Coronary artery (tissue), 2 donors: ENCODE data around the gene DNAJB4.

Experiments used
- DNase-seq: peaks from one replicate; pipeline ENCODE4 v3.0.0-alpha.2; 2017; ENCODE audit warnings: low spot score
- H3K27ac ChIP-seq, 2 donors: fragments of 200-600 bp; sonication (generic); one replicate each; pipeline ENCODE4 v1.5.1; 2016 to 2019
- H3K4me3 ChIP-seq: fragments of 200-600 bp; sonication (generic); 2 replicates; pipeline ENCODE4 v1.5.1; 2016; ENCODE audit warnings: mild to moderate bottlenecking, moderate library complexity
- TF ChIP-seq, protein P1 (sequence below): fragments of 200-600 bp; sonication (generic); IDR thresholded peaks from one replicate; pipeline ENCODE4 v1.5.1; 2019; ENCODE audit warnings: antibody characterized with exemption

Gene DNAJB4

GRCh38 chr1:78052685-78053405, 48.1 kb downstream of the DNAJB4 start:
- TF ChIP-seq, protein P1, sequence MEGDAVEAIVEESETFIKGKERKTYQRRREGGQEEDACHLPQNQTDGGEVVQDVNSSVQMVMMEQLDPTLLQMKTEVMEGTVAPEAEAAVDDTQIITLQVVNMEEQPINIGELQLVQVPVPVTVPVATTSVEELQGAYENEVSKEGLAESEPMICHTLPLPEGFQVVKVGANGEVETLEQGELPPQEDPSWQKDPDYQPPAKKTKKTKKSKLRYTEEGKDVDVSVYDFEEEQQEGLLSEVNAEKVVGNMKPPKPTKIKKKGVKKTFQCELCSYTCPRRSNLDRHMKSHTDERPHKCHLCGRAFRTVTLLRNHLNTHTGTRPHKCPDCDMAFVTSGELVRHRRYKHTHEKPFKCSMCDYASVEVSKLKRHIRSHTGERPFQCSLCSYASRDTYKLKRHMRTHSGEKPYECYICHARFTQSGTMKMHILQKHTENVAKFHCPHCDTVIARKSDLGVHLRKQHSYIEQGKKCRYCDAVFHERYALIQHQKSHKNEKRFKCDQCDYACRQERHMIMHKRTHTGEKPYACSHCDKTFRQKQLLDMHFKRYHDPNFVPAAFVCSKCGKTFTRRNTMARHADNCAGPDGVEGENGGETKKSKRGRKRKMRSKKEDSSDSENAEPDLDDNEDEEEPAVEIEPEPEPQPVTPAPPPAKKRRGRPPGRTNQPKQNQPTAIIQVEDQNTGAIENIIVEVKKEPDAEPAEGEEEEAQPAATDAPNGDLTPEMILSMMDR, result no peak
- no peak for DNase-seq
- H3K27ac ChIP-seq, result peak overlapping the region in 1 of 2 donors; percentile 29

GRCh38 chr1:78053498-78053897, 48.8 kb downstream of the DNAJB4 start:
- Histone ChIP-seq H3K27ac (no peak overlapping the region), H3K4me3 (no peak overlapping the region)
- no peak for DNase-seq
- TF ChIP-seq, protein P1, result no peak

More at GRCh38 chr1:78052685-78053405, 48.1 kb downstream of the DNAJB4 start:
- H3K4me3 ChIP-seq, result no peak overlapping the region

DNA sequence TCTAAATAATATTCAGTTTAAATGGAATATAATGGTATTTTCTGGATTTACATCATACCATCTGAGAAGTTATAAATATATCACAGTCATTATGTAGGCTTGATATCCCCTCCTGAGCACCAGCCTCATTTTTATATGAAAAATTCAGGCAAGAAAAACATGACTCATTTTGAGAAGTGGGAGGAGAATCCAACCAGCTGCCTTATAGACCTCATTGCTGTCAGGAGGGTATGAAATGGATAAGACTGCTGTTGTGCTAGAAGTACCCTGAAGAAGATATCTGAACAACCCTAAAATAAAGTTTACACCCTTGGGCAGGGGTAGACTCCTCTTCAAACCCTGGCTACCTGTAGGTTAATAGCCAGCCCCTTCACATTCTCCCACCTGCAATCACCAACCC, 49.8 kb downstream of the DNAJB4 start:
- no peak for DNase-seq
- Histone ChIP-seq H3K4me3 (no peak overlapping the region), H3K27ac (no peak overlapping the region)
- TF ChIP-seq, protein P1, result no peak

GRCh38 chr1:78054972-78055371, 50.2 kb downstream of the DNAJB4 start:
- Histone ChIP-seq H3K4me3 (no peak overlapping the region), H3K27ac (no peak overlapping the region)
- DNase-seq, result no peak
- TF ChIP-seq, protein P1, result no peak

DNA sequence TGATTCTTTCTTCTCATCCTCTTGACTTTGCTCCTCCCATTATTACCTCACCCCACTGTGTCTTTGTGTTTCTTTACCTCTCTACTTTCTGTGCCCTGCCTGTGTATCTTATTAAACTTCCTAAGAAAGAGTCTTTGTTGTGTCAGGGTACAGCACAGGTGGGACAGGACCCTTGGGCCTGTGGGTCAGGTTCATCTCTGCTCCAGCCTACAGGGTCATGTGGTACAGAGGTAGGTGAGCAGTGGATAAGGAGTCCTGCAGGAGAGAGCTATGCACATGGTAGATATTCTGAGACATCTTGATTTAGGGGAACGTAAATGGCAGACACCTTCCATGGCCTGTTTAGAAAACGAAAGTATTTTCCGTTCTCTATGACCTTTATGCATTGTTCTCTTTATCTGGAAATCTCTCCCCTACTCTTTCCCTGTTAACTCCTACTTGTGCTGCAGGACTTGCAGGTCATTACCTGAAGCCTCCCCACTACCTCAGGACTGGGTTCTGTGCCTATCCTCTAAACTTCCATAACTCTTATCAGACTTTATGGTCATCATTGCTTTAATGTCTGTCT, 50.9 kb downstream of the DNAJB4 start:
- TF ChIP-seq, protein P1, result no peak
- H3K4me3 ChIP-seq, result peak overlapping the region; percentile 18
- no peak for DNase-seq
- no peak overlapping the region for H3K27ac ChIP-seq

GRCh38 chr1:78058670-78059069, 53.9 kb downstream of the DNAJB4 start:
- H3K4me3 ChIP-seq, result no peak overlapping the region
- TF ChIP-seq, protein P1, result no peak
- H3K27ac ChIP-seq, result peak overlapping the region in 1 of 2 donors; percentile 62
- no peak for DNase-seq
